Omental fat pad (tissue), 4 donors: Measurements from ENCODE around the gene KCNJ10. TPM values are rescaled to one million over a fixed set of nuclear protein-coding genes. Genes with fewer than 3 reads are reported as not detected.

Source experiments
- ATAC-seq: fragments of 150-250 bp; one replicate; pipeline ENCODE4 v1.9.1; 2016; ENCODE audit warnings: mild to moderate bottlenecking, moderate library complexity; ENCODE audit not compliant: low FRiP score
- DNase-seq: peaks from one replicate; pipeline ENCODE4 v3.0.0-alpha.2; 2019; ENCODE audit warnings: low spot score
- total RNA-seq, 4 donors: library from RNA; depleted of rRNA; stranded (reverse); fragments of >200 nt; gene quantifications; one replicate each; pipeline ENCODE4 v1.1.0, GENCODE V29; 2016
- TF ChIP-seq, protein P1 (sequence below), 3 donors: fragments of 450-650 bp; IDR thresholded peaks; one replicate each; pipeline ENCODE4 v1.5.1; 2016 to 2017; ENCODE audit warnings: antibody characterized with exemption in 3 of 3, mild to moderate bottlenecking in 3 of 3, moderate library complexity in 2 of 3

KCNJ10 gene
- total RNA-seq, 4 donors from 2014 or later, result not detected

DNA sequence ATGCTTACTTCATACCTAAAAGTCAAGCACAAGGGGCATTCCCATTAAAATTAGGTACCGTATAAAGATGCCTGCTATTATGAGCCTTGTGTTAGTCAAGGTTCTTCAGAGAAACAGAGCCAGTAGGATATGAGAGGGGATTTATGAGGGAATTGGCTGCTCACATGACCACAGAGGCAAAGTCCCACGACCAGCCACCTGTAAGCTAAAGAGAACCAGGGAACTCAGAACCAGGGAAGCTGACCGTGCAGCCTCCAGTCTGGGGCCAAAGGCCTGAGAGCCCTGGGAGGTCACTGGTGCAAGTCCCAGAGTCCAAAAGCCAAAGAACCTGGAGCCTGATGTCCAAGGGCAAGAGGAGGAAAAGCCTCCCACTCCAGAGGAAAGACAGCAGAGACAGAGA is 58.2 kb downstream of the KCNJ10 start:
- no peak for DNase-seq
- TF ChIP-seq, protein P1, sequence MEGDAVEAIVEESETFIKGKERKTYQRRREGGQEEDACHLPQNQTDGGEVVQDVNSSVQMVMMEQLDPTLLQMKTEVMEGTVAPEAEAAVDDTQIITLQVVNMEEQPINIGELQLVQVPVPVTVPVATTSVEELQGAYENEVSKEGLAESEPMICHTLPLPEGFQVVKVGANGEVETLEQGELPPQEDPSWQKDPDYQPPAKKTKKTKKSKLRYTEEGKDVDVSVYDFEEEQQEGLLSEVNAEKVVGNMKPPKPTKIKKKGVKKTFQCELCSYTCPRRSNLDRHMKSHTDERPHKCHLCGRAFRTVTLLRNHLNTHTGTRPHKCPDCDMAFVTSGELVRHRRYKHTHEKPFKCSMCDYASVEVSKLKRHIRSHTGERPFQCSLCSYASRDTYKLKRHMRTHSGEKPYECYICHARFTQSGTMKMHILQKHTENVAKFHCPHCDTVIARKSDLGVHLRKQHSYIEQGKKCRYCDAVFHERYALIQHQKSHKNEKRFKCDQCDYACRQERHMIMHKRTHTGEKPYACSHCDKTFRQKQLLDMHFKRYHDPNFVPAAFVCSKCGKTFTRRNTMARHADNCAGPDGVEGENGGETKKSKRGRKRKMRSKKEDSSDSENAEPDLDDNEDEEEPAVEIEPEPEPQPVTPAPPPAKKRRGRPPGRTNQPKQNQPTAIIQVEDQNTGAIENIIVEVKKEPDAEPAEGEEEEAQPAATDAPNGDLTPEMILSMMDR (IDR thresholded peaks at IDR 0.05), result no peak
- ATAC-seq, result no peak

DNA sequence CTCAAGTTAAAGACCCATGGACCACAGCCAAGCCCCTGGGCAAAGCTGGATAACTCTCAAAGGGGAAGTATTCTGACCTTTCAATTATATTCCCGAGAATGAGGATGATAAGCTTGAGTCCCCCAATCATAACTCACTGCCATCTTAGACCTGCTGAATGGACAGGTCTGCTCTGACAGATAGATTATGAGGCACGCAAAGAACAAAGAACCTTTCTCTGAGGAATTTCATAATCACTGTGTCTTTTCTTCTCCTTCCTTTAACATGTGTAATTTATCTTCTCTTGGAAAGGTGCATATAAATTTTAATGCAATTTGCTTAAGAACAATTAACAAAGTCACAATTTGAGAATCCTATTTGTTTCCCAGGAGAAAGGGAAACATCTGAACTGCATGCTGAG is 60.2 kb downstream of the KCNJ10 start:
- ATAC-seq (no peak), DNase-seq (no peak)
- TF ChIP-seq, protein P1 (IDR thresholded peaks at IDR 0.05), result no peak

DNA sequence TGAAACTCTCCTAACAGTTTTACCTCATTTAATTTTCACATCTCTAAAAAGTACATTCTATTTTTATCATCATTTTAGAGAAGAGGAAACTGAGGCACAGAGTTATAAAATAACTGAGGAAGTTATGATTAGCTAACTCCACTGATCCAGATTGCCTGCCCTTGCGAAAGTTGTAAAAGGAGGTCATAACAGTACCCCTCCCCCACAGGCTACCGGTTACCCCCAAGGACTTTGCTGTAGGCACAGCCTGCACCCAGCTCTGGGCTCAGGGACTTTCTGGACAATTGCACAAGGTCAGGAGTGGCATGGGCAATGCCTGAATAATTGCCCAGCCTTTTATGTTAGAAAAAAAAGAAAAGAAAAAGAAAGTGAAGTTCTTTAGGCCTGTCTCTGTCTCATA is 60.9 kb downstream of the KCNJ10 start:
- no peak for DNase-seq
- no peak for ATAC-seq
- TF ChIP-seq, protein P1 (IDR thresholded peaks at IDR 0.05), result no peak

DNA sequence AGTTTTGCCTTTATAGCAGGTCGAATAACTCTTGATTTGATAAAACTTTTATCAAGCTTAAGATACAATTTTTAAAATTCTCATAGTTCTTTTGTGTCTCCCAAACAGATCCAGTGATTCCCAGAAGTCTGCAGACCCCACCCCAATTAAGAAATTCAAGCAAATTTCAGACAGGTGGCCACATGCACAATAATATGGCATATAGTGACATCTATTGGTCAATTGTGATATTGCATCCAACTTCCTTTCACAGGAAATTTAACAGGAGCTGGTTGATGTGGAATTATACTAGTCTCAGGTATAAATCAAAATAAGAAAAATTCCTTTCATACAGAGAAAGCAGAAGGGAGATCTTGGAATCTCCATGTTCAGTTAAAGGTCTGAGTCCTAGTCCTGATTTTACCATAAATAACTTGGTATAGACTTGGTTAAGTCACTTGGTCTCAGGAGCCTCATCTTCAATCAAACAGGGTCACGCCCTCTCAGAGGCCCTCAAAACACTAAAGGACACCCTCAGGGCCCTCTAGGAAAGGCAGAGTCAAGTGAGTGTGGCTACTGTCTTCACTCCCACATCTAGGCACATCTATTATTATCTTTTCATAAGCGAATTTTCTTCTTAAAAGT is 62.3 kb downstream of the KCNJ10 start:
- ATAC-seq (no peak), DNase-seq (no peak)
- TF ChIP-seq, protein P1 (IDR thresholded peaks at IDR 0.05), result peak in 1 of 3 donors; percentile 28

DNA sequence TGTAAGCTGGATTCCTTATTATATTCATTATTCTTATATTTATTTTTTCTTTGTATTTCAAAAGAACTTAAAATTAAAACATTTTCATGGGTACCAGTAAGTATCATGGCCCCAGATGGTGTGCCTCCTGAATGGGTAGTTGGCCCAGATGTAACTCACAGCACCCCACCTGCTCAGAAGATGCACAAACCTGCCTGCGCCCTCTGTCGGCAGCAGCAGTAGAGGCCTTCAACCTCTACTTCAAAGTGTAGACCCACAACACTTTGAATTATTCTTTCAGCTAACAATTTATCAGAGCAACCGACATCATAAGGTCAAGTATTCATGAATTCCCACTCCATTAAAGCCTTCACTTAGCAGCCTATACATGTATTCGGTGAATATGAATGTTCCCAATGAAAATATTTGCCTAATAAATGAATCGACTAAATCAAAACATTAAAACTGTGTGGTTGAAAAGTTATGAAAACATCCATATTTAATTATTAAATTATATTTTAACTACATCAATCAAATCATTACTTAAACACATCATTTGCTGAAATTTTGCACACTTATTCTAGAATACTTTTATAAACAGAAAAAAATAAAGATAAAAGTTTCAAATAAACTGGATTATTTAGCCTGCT is 63.5 kb downstream of the KCNJ10 start:
- TF ChIP-seq, protein P1 (IDR thresholded peaks at IDR 0.05), result peak in 1 of 3 donors; percentile 42
- ATAC-seq (no peak), DNase-seq (peak; percentile 67)

DNA sequence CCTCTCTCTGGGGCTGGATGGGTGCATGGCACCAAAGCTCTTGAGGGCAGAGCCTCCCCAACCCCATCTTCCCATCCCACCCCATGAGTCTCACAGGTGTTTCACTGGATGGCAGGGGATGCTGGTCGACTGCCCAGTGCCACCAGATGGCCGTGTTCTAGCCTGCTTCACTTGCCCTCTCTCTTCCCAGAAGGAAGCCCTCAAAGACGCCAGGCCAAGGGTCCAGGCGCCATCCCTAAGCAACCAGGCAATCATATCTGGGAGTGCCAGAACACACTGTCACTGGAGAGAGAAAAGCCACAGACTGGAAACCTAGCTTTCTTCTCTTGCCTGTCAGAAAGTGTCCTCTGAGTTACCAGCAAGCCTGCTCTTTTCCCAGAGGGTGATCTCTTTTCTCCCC is 64.9 kb downstream of the KCNJ10 start:
- TF ChIP-seq, protein P1 (IDR thresholded peaks at IDR 0.05), result no peak
- no peak for ATAC-seq
- no peak for DNase-seq

DNA sequence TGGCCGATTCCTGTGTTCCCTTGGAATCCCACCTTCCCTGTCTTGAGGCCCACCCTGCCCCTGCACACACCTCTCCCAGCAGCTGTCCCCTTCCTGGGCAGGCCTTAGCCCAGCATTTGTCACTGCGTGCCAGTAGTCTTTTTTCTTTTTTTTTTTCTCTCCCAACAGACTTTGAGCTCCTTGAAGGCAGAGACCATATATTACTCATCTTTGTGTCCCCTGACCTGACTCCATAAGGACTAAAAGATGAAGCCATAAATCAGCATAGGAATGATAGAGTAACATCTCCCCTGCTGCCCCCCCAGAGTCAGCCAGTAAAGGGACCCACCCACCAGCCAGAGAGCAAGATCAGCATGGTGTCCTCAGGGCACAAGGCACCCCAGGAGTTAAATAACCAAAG is 65.5 kb downstream of the KCNJ10 start:
- TF ChIP-seq, protein P1 (IDR thresholded peaks at IDR 0.05), result no peak
- ATAC-seq (no peak), DNase-seq (no peak)
